Hepatocyte (in vitro differentiated cells): ENCODE results near the gene ASB3. TPM values are rescaled to one million over a fixed set of nuclear protein-coding genes. Genes with fewer than 3 reads are reported as not detected.
"Not testable (repeated sequence)": the region's sequence is repeated elsewhere in the genome, so short reads cannot be mapped to it uniquely, and the experiment has no call there.

Source experiments
- DNase-seq: peaks from one replicate; pipeline ENCODE4 v3.0.0-alpha.2; 2016; ENCODE audit warnings: low spot score
- H2AFZ ChIP-seq: fragments of 200-600 bp; sonication (generic); 2 replicates; pipeline ENCODE4 v1.6.0; 2016; ENCODE audit warnings: antibody characterized with exemption, mild to moderate bottlenecking
- H3K27ac ChIP-seq: fragments of 200-600 bp; sonication (generic); 2 replicates; pipeline ENCODE4 v1.5.1; 2016; ENCODE audit warnings: mild to moderate bottlenecking
- H3K27me3 ChIP-seq: fragments of 200-600 bp; sonication (generic); 2 replicates; pipeline ENCODE4 v1.6.1; 2016
- H3K36me3 ChIP-seq: fragments of 200-600 bp; sonication (generic); replicated peaks from 2 replicates; pipeline ENCODE4 v1.5.1; 2016; ENCODE audit warnings: low read depth; ENCODE audit not compliant: insufficient read depth
- H3K4me1 ChIP-seq: fragments of 200-600 bp; sonication (generic); 2 replicates; pipeline ENCODE4 v1.5.1; 2016; ENCODE audit warnings: mild to moderate bottlenecking, moderate library complexity; ENCODE audit not compliant: insufficient read depth
- H3K4me2 ChIP-seq: fragments of 200-600 bp; sonication (generic); 2 replicates; pipeline ENCODE4 v1.6.0; 2016
- H3K4me3 ChIP-seq: fragments of 200-600 bp; sonication (generic); 2 replicates; pipeline ENCODE4 v1.5.1; 2016; ENCODE audit warnings: mild to moderate bottlenecking
- H3K79me2 ChIP-seq: fragments of 200-600 bp; sonication (generic); 2 replicates; pipeline ENCODE4 v1.6.0; 2017; ENCODE audit warnings: mild to moderate bottlenecking
- H3K9me2 ChIP-seq: fragments of 200-600 bp; sonication (generic); replicated peaks from 2 replicates; pipeline ENCODE4 v1.6.0; 2017; ENCODE audit warnings: mild to moderate bottlenecking; ENCODE audit not compliant: insufficient read depth
- H3K9me3 ChIP-seq: fragments of 200-600 bp; sonication (generic); 2 replicates; pipeline ENCODE4 v1.5.1; 2016; ENCODE audit warnings: low read depth, mild to moderate bottlenecking
- H4K20me1 ChIP-seq: fragments of 200-600 bp; sonication (generic); 2 replicates; pipeline ENCODE4 v1.6.0; 2016; ENCODE audit warnings: mild to moderate bottlenecking; ENCODE audit not compliant: insufficient read depth, poor library complexity, severe bottlenecking
- EZH2 ChIP-seq: fragments of 200-600 bp; sonication (generic); IDR thresholded peaks from 2 replicates; pipeline ENCODE4 v1.6.1; 2016; ENCODE audit warnings: antibody characterized with exemption, mild to moderate bottlenecking, borderline replicate concordance
- EZH2phosphoT487 ChIP-seq: fragments of 200-600 bp; sonication (generic); IDR thresholded peaks from one replicate; pipeline ENCODE4 v1.6.1; 2018; ENCODE audit warnings: antibody characterized with exemption, mild to moderate bottlenecking, low read depth, moderate library complexity; ENCODE audit not compliant: unreplicated experiment, severe bottlenecking
- WGBS: methylation state at CpG from one replicate; pipeline ENCODE4 v1.1.6; 2016; ENCODE audit warnings: low lambda C conversion rate; ENCODE audit errors: missing lambda C conversion rate; 5-methylcytosine and 5-hydroxymethylcytosine counted together
- polyA plus RNA-seq: library from polyadenylated mRNA; unstranded; fragments of >200 nt; fragmentation: Nextera tagmentation; extraction: Ambion mirVana; gene quantifications from 2 replicates; pipeline ENCODE4 v1.2.1, GENCODE V29; 2016
- total RNA-seq: library from RNA; depleted of rRNA; stranded (reverse); fragments of >200 nt; gene quantifications from 2 replicates; pipeline ENCODE4 v1.2.3, GENCODE V29; 2014
- TF ChIP-seq, protein P1 (sequence below): fragments of 200-600 bp; sonication (generic); IDR thresholded peaks from 2 replicates; pipeline ENCODE4 v1.5.1; 2016; ENCODE audit warnings: antibody characterized with exemption, mild to moderate bottlenecking; ENCODE audit not compliant: poor library complexity

The ASB3 gene
- total and polyA plus RNA-seq, 2 experiments from 2014 or later: 12.2 to 14.8 TPM

GRCh38 chr2:53826030-53826410 lies 39.3 kb upstream of the ASB3 start:
- no peak for TF ChIP-seq EZH2
- TF ChIP-seq, protein P1, sequence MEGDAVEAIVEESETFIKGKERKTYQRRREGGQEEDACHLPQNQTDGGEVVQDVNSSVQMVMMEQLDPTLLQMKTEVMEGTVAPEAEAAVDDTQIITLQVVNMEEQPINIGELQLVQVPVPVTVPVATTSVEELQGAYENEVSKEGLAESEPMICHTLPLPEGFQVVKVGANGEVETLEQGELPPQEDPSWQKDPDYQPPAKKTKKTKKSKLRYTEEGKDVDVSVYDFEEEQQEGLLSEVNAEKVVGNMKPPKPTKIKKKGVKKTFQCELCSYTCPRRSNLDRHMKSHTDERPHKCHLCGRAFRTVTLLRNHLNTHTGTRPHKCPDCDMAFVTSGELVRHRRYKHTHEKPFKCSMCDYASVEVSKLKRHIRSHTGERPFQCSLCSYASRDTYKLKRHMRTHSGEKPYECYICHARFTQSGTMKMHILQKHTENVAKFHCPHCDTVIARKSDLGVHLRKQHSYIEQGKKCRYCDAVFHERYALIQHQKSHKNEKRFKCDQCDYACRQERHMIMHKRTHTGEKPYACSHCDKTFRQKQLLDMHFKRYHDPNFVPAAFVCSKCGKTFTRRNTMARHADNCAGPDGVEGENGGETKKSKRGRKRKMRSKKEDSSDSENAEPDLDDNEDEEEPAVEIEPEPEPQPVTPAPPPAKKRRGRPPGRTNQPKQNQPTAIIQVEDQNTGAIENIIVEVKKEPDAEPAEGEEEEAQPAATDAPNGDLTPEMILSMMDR: no peak
- no peak for TF ChIP-seq EZH2phosphoT487
- no peaks in the 10 kb centered on the region for H3K9me2 ChIP-seq
- no peak for DNase-seq
- no peaks in the 10 kb centered on the region for H4K20me1 ChIP-seq
- 76% methylated on average over 1 of the region's 1 CpG for WGBS
- H2AFZ ChIP-seq: no peak overlapping the region
- no peaks in the 10 kb centered on the region for H3K4me1 ChIP-seq
- H3K4me3 ChIP-seq: no peak overlapping the region
- H3K4me2 ChIP-seq: no peak overlapping the region
- H3K9me3 ChIP-seq: no peaks in the 10 kb centered on the region
- H3K36me3 ChIP-seq: no peaks in the 10 kb centered on the region
- H3K27me3 ChIP-seq: no peaks in the 10 kb centered on the region
- no peak overlapping the region for H3K27ac ChIP-seq
- no peaks in the 10 kb centered on the region for H3K79me2 ChIP-seq

DNA sequence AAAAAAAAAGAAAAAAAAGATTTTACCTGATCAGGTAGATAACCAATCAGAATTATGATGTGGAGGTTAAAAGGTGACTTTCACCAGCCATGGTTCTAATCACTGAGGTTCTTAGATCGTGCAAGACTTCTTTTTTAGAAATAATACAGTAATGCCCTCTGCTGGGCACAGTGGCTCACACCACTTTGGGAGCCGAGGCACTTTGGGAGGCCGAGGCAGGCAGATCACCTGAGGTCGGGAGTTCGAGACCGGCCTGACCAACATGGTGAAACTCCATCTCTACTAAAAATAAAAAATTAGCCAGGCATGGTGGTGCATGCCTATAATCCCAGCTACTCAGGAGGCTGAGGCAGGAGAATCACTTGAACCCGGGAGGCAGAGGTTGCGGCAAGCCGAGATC lies 36.9 kb upstream of the ASB3 start:
- H3K79me2 ChIP-seq: not testable (repeated sequence)
- WGBS: 96% methylated on average over 9 of the region's 9 CpGs

GRCh38 chr2:53821810-53822209 lies 35.1 kb upstream of the ASB3 start:
- H3K9me2 ChIP-seq: no peaks in the 10 kb centered on the region
- H3K27ac ChIP-seq: no peak overlapping the region
- no peaks in the 10 kb centered on the region for H3K36me3 ChIP-seq
- no peak overlapping the region for H3K4me2 ChIP-seq
- 96% methylated on average over 6 of the region's 6 CpGs for WGBS
- no peak overlapping the region for H3K4me3 ChIP-seq
- H3K4me1 ChIP-seq: no peaks in the 10 kb centered on the region
- no peaks in the 10 kb centered on the region for H3K79me2 ChIP-seq
- TF ChIP-seq, protein P1: no peak
- TF ChIP-seq EZH2phosphoT487 (no peak), EZH2 (no peak)
- no peaks in the 10 kb centered on the region for H3K27me3 ChIP-seq
- no peaks in the 10 kb centered on the region for H4K20me1 ChIP-seq
- no peaks in the 10 kb centered on the region for H3K9me3 ChIP-seq
- no peak for DNase-seq
- no peak overlapping the region for H2AFZ ChIP-seq

More for the DNA sequence above, 36.9 kb upstream of the ASB3 start:
- H3K4me3 ChIP-seq, H3K9me3 ChIP-seq, H2AFZ ChIP-seq, H4K20me1 ChIP-seq, DNase-seq, H3K4me2 ChIP-seq, H3K9me2 ChIP-seq, H3K27me3 ChIP-seq, H3K4me1 ChIP-seq, H3K27ac ChIP-seq, H3K36me3 ChIP-seq: not testable (repeated sequence)

DNA sequence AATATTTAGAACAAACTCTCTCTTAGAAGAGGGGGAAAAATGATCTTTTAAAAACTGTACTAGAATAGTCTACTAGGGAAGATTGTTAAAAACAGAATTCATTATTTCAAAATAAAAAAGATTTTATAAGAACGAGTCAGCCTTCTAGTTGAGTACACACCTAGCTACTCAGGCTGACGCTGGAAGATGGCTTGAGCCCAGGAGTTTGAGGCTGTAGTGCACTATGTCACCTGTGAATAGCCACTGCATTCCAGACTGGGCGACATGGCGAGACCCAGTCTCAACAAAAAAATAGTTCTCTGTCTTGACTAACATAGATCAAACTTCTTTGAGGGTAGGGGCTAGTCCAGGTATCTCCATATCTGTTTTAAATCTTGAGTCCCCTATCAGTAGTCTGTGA lies 34.0 kb upstream of the ASB3 start:
- Histone ChIP-seq H3K4me1 (no peaks in the 10 kb centered on the region), H3K4me3 (no peak overlapping the region), H2AFZ (no peak overlapping the region), H3K79me2 (no peaks in the 10 kb centered on the region), H3K27me3 (no peaks in the 10 kb centered on the region), H3K36me3 (no peaks in the 10 kb centered on the region), H3K9me2 (no peaks in the 10 kb centered on the region), H3K4me2 (no peak overlapping the region), H4K20me1 (no peaks in the 10 kb centered on the region), H3K27ac (no peak overlapping the region), H3K9me3 (no peaks in the 10 kb centered on the region)
- TF ChIP-seq, protein P1: no peak
- TF ChIP-seq EZH2: no peak
- TF ChIP-seq EZH2phosphoT487: no peak
- DNase-seq: no peak
- 90% methylated on average over 4 of the region's 4 CpGs for WGBS
